Suprapubic skin (tissue), 4 donors: ENCODE measurements around the gene TSC22D1. TPM values are rescaled to one million over a fixed set of nuclear protein-coding genes. Genes with fewer than 3 reads are reported as not detected.

Experiments used
- DNase-seq, 2 donors: peaks; one replicate each; pipeline ENCODE4 v3.0.0-alpha.2; 2019; ENCODE audit warnings: low spot score in 2 of 2
- H3K27ac ChIP-seq: fragments of 200-600 bp; sonication (generic); one replicate; pipeline ENCODE4 v1.5.1; 2019
- H3K27me3 ChIP-seq: fragments of 200-600 bp; sonication (generic); one replicate; pipeline ENCODE4 v1.5.1; 2019
- H3K36me3 ChIP-seq: fragments of 200-600 bp; sonication (generic); one replicate; pipeline ENCODE4 v1.5.1; 2019
- H3K4me1 ChIP-seq: fragments of 200-600 bp; sonication (generic); one replicate; pipeline ENCODE4 v1.5.1; 2019
- H3K4me3 ChIP-seq: fragments of 200-600 bp; sonication (generic); one replicate; pipeline ENCODE4 v1.5.1; 2019; ENCODE audit warnings: mild to moderate bottlenecking
- H3K9me3 ChIP-seq: fragments of 200-600 bp; sonication (generic); one replicate; pipeline ENCODE4 v1.5.1; 2019
- EP300 ChIP-seq: sonication (generic); formaldehyde crosslinking; IDR thresholded peaks from one replicate; pipeline ENCODE4 v1.6.1; 2017; ENCODE audit warnings: antibody characterized with exemption
- POLR2A ChIP-seq, 2 donors: fragments of 450-650 bp; IDR thresholded peaks; one replicate each; pipeline ENCODE4 v1.6.1; 2017; ENCODE audit warnings: antibody characterized with exemption in 2 of 2, mild to moderate bottlenecking in 2 of 2, moderate library complexity in 2 of 2
- POLR2AphosphoS5 ChIP-seq, 3 donors: sonication (generic); formaldehyde crosslinking; IDR thresholded peaks; one replicate each; pipeline ENCODE4 v1.6.1; 2017; ENCODE audit warnings: antibody characterized with exemption in 3 of 3
- WGBS: methylation state at CpG from one replicate; pipeline ENCODE4 v1.1.5; 2018; 5-methylcytosine and 5-hydroxymethylcytosine counted together
- total RNA-seq, 4 donors: library from RNA; depleted of rRNA; stranded (reverse); fragments of >200 nt; gene quantifications; one replicate each; pipeline ENCODE4 v1.1.0, GENCODE V29; 2016
- TF ChIP-seq, protein P1 (sequence below), 2 donors: fragments of 200-600 bp in 1 of 2; fragments of 450-650 bp in 1 of 2; sonication (generic) in 1 of 2; IDR thresholded peaks; one replicate each; pipeline ENCODE4 v1.5.1; 2016 to 2019; ENCODE audit warnings: antibody characterized with exemption in 2 of 2, mild to moderate bottlenecking in 1 of 2, moderate library complexity in 1 of 2

The TSC22D1 gene
- total RNA-seq, 4 donors from 2014 or later, result 70.3 to 135 (median 92.1) TPM

DNA sequence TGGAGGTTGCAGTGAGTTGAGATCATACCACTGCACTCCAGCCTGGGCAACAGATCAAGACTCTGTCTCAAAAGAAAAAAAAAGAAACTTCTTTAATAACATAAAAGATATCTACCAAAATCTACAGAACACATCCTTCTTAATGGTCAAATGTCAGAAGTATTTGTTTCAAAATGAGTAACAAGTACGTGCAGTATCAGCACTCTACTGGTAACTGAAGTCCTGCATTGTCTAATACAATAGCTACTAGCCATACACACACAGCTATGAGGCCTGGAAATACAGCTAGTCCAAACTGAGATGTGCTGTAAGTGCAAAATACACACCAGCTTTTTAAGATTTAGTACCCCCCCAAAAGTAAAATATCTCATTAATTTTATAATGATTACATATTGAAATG, 88.1 kb downstream of the TSC22D1 start:
- H3K4me3 ChIP-seq, result no peak overlapping the region
- no peak for TF ChIP-seq POLR2AphosphoS5 (IDR thresholded peaks at IDR 0.05)
- TF ChIP-seq, protein P1, sequence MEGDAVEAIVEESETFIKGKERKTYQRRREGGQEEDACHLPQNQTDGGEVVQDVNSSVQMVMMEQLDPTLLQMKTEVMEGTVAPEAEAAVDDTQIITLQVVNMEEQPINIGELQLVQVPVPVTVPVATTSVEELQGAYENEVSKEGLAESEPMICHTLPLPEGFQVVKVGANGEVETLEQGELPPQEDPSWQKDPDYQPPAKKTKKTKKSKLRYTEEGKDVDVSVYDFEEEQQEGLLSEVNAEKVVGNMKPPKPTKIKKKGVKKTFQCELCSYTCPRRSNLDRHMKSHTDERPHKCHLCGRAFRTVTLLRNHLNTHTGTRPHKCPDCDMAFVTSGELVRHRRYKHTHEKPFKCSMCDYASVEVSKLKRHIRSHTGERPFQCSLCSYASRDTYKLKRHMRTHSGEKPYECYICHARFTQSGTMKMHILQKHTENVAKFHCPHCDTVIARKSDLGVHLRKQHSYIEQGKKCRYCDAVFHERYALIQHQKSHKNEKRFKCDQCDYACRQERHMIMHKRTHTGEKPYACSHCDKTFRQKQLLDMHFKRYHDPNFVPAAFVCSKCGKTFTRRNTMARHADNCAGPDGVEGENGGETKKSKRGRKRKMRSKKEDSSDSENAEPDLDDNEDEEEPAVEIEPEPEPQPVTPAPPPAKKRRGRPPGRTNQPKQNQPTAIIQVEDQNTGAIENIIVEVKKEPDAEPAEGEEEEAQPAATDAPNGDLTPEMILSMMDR (IDR thresholded peaks at IDR 0.05), result no peak
- TF ChIP-seq POLR2A (IDR thresholded peaks at IDR 0.05), result no peak
- no peak for TF ChIP-seq EP300
- H3K27me3 ChIP-seq, result no peaks in the 10 kb centered on the region
- H3K4me1 ChIP-seq, result no peaks in the 10 kb centered on the region
- no peak overlapping the region for H3K27ac ChIP-seq
- WGBS, result 83% methylated on average over 1 of the region's 1 CpG
- DNase-seq, result no peak
- no peaks in the 10 kb centered on the region for H3K9me3 ChIP-seq
- H3K36me3 ChIP-seq, result no peaks in the 10 kb centered on the region

DNA sequence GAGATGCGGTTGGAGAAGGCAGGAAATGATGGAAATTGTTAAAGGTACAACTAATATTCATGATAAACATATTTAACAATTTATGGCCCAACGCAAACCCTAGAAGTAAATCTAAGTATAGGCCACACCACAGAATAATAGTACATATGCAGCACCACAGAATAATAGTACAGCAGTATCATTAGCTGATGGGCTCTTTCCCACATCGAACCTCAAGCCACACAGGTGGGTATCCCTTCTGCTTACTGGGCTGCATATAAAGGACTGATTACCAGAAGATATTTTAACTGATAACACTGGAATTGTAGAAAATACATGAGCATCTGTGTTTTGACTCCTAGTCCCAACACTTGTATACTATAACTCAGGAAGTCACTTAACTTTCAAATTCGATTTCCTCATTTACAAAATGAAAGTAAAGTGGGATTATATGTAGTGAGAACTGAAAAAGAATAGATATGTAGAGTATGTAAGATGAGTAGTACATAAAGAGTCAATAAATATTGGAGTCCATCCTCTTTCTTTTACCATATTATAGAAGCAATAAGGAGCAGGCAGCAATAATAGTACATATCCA, 91.5 kb downstream of the TSC22D1 start:
- Histone ChIP-seq H3K4me1 (no peaks in the 10 kb centered on the region), H3K27ac (no peak overlapping the region), H3K27me3 (no peaks in the 10 kb centered on the region), H3K36me3 (no peaks in the 10 kb centered on the region), H3K4me3 (no peak overlapping the region), H3K9me3 (no peaks in the 10 kb centered on the region)
- no peak for DNase-seq
- WGBS, result 73% methylated on average over 4 of the region's 4 CpGs
- TF ChIP-seq POLR2AphosphoS5 (IDR thresholded peaks at IDR 0.05), result no peak
- no peak for TF ChIP-seq POLR2A (IDR thresholded peaks at IDR 0.05)
- no peak for TF ChIP-seq EP300
- TF ChIP-seq, protein P1 (IDR thresholded peaks at IDR 0.05), result no peak

DNA sequence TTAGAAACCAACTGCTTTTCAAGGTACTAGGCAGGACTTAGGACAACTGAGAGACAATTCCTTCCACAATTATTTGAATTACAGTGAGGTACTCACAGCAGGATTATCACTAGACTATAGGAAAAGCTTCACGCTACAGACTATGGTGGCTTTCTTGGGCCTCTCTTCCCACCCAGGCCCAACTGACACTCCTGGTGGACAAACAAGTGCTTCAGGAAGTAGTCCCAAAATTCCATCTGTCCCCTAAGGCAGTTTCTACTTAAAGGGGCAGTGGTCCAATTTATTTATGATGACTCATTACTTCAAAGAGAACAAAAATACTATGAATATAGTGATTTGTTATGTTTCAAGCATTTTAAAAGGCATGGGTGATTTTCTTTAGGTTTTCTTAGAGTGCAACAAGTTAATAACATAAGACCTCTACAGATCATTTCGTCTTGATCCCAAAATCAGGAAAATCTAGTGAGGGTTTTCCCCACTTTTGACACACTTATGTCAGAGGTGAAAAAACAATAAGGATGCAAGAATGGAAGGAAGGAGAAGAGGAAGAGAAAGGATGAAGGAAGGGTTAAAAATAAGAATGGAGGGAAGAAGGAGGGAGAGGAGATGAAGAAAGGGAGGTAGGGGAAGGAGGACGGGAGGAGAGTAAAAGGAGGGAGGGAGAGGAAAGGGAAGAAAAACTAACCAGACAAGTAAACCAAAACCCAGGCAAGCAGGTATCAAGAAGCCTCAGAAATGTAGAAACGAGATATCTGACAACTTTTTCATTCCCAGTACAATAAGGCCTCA, 101.8 kb downstream of the TSC22D1 start:
- 73% methylated on average over 4 of the region's 4 CpGs for WGBS
- Histone ChIP-seq H3K4me3 (no peak overlapping the region), H3K27me3 (no peaks in the 10 kb centered on the region), H3K4me1 (peaks cover 6% of the 10 kb centered on the region), H3K36me3 (no peaks in the 10 kb centered on the region), H3K9me3 (no peaks in the 10 kb centered on the region), H3K27ac (no peak overlapping the region)
- no peak for DNase-seq
- TF ChIP-seq POLR2A (IDR thresholded peaks at IDR 0.05) (no peak), EP300 (no peak), POLR2AphosphoS5 (IDR thresholded peaks at IDR 0.05) (no peak)
- TF ChIP-seq, protein P1 (IDR thresholded peaks at IDR 0.05), result no peak

DNA sequence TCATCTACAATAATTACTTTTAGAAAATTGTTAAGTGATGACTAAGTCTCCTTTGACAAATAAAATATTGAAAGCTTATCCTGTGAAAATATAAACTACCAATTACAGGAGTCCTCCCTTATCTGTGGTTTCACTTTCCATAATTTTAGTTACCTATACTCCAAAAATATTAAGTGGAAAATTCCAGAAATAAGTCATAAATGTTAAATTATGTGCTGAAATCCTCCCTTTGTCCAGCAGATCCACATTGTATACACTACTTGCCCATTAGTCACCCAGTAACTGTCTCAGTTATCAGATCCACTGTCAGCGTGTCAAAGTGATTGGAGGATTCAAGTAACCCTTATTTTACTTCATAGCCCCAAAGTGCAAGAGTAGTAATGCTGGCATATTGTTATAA, 104.4 kb downstream of the TSC22D1 start:
- no peaks in the 10 kb centered on the region for H3K36me3 ChIP-seq
- TF ChIP-seq EP300 (no peak), POLR2AphosphoS5 (IDR thresholded peaks at IDR 0.05) (no peak), POLR2A (IDR thresholded peaks at IDR 0.05) (no peak)
- TF ChIP-seq, protein P1 (IDR thresholded peaks at IDR 0.05), result no peak
- 59% methylated on average over 1 of the region's 1 CpG for WGBS
- no peak overlapping the region for H3K27ac ChIP-seq
- no peak for DNase-seq
- H3K4me1 ChIP-seq, result peaks cover 6% of the 10 kb centered on the region
- H3K27me3 ChIP-seq, result no peaks in the 10 kb centered on the region
- H3K4me3 ChIP-seq, result no peak overlapping the region
- no peaks in the 10 kb centered on the region for H3K9me3 ChIP-seq
